ENCODE measurements around the gene ARHGAP32.

The ARHGAP32 gene

GRCh38 chr11:129192150-129192549 is at the start of gene ARHGAP32:
Gene ARHGAP32 (minus strand): TSS chr11:129192325. CDS start chr11:129192198, 127 bp downstream.
- no peak for DNase-seq (ENCODE audit: low read depth, low spot score)

GRCh38 chr11:129239207-129239606 is 47.1 kb upstream of the ARHGAP32 start:
- DNase-seq (ENCODE audit: low read depth, low spot score) = no peak

DNA sequence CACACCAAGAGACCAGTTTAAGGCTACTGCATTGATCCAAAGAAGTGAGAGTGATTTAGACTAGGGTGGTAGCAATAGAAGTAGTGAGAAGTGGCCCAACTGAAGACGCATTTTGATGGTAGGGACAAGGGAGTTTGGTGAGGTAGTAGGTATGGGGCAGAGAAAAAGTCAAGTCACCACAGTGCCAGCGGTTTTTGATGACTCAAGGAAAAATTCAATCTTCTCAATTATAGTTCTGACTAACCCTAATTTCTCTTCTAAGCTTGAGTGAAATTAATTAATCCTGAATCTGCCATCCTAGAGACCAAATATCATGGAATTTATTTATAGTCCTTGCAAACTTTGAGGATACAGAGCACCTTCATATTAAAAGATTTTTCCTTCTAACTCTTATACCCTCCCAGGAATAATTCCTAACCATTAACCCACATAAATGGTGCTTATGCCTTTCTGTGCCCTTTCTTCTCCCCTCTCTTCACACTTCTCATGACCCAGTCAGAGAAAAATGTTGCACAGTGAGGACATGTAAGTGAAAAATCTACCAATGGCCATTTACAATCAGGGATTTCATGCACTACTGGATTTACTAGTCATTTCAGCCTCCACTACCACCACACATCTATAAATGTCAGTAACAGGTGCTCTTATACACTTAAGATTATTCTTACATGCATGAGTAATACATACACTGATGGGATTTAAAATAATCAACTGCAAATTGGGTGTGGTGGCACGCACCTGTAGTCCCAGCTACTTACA is 45.9 kb upstream of the ARHGAP32 start:
- no peak for DNase-seq (ENCODE audit: low read depth, low spot score)

DNA sequence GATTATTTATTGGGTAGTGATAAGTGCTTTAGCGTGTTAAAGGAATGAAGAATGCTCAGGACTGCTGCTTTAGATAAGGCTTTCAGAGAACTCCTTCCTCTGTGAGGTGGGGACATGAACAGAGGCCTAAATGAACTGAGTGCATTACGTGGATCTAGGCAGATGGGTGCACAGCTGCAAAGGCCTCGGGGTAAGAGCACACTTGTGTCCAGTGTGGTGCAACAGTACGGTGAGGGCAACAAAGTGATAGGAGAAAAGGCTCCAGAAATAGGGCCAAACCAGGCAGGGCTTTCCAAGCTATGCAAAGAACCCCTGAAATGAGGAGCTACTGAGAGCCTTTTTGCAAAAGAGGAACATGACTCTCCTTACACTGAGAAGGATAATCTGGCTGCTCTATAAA is 45.3 kb upstream of the ARHGAP32 start:
- no peak for DNase-seq (ENCODE audit: low read depth, low spot score)

- DNase-seq (ENCODE audit: low read depth, low spot score) = no peak
Measured at GRCh38 chr11:129236850-129237249, 44.7 kb upstream of the ARHGAP32 start.

- no peak for DNase-seq (ENCODE audit: low read depth, low spot score)
Measured at GRCh38 chr11:129234978-129235377, 42.9 kb upstream of the ARHGAP32 start.

DNA sequence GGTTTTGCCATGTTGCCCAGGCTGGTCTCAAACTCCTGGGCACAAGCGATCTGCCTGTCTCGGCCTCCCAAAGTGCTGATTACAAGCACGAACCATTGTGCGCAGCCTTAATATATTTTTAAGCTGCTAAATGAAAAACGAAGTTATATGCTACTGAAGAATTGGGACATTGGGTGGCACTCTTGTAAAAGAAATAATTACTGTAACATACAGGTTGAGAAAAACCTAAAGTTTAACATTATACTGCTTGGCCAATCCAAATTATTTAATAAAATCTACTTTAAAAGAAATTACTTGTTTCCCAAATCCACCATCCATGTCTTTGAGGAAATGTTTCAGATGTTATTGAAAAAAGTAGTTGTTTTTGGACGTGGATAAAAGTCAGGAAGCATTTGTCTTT is 37.9 kb upstream of the ARHGAP32 start:
- no peak for DNase-seq (ENCODE audit: low read depth, low spot score)

DNA sequence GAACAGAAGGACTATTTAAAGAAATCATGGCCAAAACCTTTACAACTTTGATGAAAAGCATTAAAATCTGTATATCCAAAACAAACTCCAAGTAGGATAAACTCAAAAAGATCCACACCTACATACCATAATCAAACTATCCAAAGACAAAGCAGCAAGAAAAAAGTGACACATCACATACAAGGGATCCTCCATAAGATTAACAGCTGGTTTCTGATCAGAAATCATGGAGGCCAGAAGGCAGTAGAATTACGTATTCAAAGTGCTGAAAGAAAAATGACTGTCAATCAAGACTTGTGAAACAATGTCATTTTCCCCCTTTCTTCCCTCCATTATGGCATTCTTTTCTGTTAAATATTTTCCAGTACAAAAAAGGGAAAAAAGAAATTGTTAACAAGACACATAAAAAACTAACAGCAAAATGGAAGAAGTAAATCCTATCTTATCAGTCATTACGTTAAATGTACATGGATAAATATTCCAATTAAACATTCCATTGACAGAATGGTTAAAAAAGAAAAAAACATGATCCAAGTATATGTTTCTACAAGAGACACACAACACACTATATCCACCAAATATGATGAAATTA is 34.2 kb upstream of the ARHGAP32 start:
- DNase-seq (ENCODE audit: low read depth, low spot score) = no peak

GRCh38 chr11:129225190-129225589 is 33.1 kb upstream of the ARHGAP32 start:
- peak; percentile 33 for DNase-seq (ENCODE audit: low read depth, low spot score)

DNA sequence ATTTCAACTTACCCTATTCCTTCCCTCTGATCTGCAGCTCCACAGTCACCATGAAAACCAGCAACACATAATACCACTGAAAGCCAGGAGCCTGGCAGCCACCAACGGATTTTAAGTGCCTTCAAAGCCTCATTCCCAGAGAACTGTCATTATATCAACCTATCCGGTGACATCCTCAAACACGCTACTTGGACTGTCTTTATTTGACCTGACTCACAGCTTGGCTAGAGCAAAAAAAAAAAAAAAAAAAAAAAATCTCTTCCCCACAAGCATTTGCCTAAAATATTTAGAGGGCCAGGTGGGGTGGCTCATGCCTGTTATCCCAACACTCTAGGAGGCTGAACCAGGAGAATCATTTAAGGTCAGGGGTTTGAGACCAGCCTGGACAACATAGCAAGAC is 32.4 kb upstream of the ARHGAP32 start:
- DNase-seq (ENCODE audit: low read depth, low spot score) = no peak

DNA sequence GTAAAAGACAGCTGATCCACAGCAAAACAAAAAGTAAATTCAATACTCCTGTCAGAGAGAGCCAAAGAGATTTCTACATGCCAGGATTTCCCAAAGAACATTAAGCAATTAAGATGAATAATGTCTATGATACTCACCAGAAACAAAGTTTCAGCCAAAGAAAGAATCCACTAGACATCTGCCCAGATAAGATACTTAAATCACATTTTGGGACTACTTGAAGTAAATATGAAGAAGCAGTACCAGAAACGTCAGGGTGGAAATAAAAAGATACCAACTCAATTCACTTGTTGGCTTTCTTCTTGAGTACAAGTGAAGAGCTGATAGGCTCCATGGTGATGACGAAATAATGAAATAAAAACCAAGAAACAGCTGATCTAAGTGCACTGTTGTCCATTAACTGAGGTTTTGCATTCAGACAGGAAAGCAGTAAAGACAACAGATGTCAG is 31.6 kb upstream of the ARHGAP32 start:
- no peak for DNase-seq (ENCODE audit: low read depth, low spot score)

GRCh38 chr11:129223260-129223659 is 31.1 kb upstream of the ARHGAP32 start:
- no peak for DNase-seq (ENCODE audit: low read depth, low spot score)

DNA sequence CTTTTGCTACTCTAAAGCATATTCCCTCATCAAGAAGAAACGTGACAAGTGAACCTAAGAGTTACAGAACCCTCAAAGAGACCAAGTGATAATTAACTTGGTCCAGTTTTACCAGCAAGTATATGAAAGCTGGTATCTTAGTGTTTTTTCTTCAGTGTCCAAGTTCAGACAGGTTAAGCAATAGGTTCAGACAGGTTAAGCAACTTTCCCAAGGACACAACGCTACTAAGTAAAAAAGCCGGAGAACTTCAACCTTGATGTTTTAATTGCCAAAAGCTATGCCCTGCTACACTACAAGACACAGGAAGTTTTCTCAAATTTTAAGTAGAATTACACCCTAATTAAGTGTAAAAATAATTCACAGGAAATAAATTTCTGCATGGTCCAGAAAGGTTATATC is 30.0 kb upstream of the ARHGAP32 start:
- DNase-seq (ENCODE audit: low read depth, low spot score) = no peak

- DNase-seq (ENCODE audit: low read depth, low spot score) = peak; percentile 57
Measured at GRCh38 chr11:129215506-129216245, 23.6 kb upstream of the ARHGAP32 start.

- no peak for DNase-seq (ENCODE audit: low read depth, low spot score)
Measured at GRCh38 chr11:129214710-129215295, 22.7 kb upstream of the ARHGAP32 start.

DNA sequence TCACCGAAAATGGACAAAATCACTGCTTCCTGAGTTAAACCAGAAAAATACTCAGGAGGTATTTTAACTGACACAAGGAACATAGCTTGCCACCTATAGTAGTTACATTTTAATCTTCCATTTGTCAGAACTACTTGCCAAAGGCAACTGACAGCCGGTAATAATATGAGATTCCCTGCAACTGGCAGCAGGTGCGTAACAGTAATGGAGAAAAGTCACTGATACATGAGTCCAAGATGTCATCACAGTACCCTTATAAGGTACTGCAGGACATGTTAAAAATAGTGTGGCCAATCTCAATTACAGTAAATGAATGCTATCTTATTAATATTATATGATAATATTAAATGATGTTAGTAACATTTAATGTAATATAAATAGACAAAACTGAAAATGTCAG is 21.1 kb upstream of the ARHGAP32 start:
- no peak for DNase-seq (ENCODE audit: low read depth, low spot score)

DNA sequence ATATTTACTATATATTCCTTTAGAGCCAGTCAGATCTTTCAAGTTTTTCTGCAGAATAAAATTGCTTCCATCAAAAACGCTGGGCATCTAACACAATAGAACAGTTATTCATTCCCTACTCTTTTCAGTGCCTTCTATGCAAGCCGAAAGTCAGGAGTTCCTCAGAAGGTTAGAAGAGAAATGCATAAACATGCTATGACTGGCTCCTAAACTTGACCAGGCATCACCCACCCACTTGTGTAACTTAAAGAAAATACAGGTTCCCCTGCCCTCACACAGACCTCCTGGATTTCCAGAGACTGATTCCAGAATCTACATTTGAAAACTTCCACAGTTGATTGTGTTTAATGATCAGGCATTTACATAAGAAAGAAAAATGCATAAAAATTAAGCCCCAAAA is 19.3 kb upstream of the ARHGAP32 start:
- DNase-seq (ENCODE audit: low read depth, low spot score) = no peak

DNA sequence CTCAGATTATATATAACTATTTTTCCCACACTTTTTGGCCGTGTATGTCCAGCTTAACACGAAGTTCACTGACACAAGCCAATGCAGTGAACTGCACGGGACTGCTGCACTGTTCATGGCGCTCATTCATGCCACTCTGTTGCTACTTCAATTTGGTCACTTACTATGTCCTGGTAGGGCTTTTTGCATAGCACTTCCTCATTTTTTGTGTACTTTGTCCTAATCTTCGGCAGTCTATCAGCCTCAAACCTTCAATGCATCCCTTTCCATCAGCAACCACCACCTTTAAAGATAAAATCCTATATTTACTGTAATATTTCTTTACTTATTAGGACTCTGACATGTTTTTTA is 18.7 kb upstream of the ARHGAP32 start:
- no peak for DNase-seq (ENCODE audit: low read depth, low spot score)

DNA sequence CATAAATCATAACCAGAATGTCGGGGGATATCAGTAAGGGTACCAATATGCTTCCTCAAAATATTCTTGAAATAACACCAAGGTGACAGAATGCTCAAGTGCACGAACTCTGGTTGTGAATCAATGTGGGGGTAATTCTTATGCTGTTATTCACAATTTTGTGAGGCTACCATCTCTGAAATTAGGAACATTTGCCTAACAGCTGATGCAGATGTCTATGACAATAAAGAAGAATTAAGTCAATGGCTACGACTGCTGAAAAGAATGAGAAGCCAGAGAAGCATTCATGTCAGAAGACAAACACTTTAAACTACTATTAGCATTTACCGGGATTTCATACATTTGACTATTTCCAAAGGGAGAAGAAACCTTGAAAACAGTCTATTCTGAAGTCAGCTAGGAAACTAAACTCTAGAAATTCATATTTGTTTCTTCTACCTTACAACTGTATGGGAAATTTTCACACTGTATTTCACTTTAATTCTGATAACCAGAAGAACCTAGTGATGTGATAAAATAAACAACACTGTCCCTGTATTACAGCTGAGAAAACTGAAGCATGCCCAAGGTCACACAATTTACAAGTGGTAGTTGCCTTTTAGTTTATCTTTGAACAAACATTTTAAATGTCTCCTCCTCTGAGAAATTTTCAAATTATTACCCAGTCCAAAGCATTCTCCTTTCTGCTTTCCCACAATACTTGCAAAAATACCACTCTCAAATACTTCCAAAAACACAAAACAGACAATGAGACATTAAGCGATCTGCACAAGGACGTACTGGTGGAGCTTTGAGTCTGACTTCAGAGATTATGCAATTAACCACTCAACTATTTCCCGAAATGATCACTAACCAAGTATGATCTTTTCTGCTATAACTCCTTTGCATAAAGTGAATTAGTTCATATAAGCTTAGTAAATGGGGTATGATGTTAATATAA is 18.0 kb upstream of the ARHGAP32 start:
- DNase-seq (ENCODE audit: low read depth, low spot score) = no peak

DNA sequence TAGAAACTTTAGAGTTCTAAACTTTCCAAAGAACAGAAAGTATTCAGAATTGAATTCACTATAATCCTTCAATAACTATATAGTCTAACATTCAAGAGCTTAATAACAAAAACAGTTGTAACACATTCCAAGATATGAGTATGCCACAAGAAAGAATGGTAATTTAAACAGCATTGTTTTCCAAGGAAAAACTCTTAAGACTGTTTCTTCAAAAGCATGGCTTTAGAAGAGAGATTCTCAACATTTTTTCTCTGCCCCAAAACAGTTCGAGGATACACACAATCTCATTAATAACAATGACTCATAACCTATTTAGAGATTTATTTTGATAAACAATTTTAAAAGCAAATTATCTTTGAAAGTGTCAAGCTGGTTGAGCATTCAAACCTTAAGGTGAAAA is 16.7 kb upstream of the ARHGAP32 start:
- peak; percentile 38 for DNase-seq (ENCODE audit: low read depth, low spot score)

DNA sequence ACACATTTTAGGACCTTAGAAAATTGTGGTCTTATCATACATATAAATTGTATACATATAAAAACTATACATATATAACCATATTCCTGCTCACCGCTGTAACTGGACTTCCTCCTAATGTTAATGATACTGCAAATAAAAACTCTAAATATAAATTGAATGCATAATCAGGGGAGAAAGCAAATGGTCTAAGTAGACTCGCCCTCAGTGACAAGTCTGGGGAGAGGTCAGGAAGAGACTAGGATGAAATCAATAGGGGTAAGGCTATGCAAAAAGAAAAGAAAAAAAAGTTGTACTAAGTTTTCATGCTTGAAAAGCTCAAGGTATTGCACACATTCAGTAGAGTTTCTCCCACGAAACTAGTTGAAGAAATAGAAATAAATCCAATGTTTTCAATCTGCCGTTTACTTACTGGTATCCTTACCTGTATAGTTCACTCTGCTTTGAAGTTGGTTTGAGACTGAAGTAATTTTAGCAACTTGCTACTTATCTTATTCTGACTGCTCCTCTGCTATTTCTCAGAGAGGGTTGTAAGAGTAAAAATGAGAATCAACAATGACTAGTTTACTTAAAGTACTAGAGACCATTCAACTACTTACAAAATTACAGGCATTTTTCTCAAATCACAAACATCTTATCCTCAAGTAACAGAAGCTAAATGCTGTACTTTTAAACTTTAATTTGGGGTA is 12.2 kb upstream of the ARHGAP32 start:
- no peak for DNase-seq (ENCODE audit: low read depth, low spot score)

All from astrocyte of the hippocampus (primary cell).